ENCODE measurements around the gene FRMD4A. TPM values are rescaled to one million over a fixed set of nuclear protein-coding genes. Genes with fewer than 3 reads are reported as not detected.
A peak's percentile ranks its signal among the peaks of the same experiment; 100 is the strongest.

FRMD4A gene
- total RNA-seq, 1 experiment from 2014 or later = not detected

DNA sequence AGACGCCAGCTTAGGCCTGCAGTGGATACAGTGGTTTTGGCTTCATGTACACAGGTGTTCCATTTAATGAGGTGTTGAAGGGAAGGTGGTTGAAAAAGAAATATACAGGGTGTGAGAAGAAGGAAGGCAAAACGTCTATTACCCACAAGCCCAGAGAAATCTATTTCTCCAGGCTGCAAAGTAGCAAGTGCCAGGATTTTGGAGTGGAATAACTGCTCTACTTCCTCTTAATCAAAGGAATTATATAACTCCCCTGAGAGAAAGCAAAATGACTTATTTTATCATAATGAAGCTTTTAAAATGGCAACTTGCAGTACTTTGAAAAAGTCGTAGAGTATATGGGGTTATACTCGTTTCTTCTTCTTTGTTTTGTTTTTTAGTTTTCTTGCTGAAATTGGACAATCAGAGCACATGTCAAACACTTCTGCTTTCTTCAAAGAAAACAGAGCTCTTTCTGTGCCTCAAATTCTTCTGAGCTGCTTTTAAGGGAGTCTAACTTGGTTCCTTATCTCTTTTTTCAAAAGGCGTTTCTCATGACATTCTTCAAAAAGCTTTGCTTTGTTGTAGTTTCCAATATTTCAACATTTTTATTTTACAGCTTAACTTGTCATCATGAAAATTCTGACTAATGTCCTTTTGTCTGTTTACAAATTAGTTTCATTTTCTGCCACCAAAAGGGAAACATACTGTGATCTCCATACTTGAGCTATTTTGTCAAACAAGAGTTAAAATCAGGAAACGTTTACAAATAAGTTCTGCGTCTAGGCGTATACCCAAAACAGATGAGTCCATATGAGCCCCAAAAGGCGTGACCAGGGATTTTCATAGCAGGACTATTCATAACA, 289.7 kb downstream of the FRMD4A start:
- Histone ChIP-seq H3K27me3 (ENCODE audit: low read length) (no peaks in the 10 kb centered on the region), H3K4me1 (ENCODE audit: low read length) (no peaks in the 10 kb centered on the region), H3K9ac (ENCODE audit: low read length) (no peak overlapping the region), H3K27ac (ENCODE audit: low read length) (no peak overlapping the region), H3K79me2 (ENCODE audit: low read length) (no peaks in the 10 kb centered on the region), H3K9me3 (ENCODE audit: low read length) (no peaks in the 10 kb centered on the region), H2AFZ (ENCODE audit: low read length) (no peak overlapping the region), H3K4me2 (ENCODE audit: low read depth, low read length, poor library complexity, severe bottlenecking) (no peak overlapping the region), H4K20me1 (ENCODE audit: insufficient read depth, low read depth, low read length) (no peaks in the 10 kb centered on the region), H3K4me3 (ENCODE audit: low read length) (no peak overlapping the region), H3K36me3 (ENCODE audit: insufficient read depth, low read length) (no peaks in the 10 kb centered on the region), H3K9me2 (replicated peaks; ENCODE audit: insufficient read depth, low read length) (no peaks in the 10 kb centered on the region)
- no peak for DNase-seq

GRCh38 chr10:14039968-14040668, 290.6 kb downstream of the FRMD4A start:
- no peak for DNase-seq
- Histone ChIP-seq H3K27ac (ENCODE audit: low read length) (no peak overlapping the region), H2AFZ (ENCODE audit: low read length) (no peak overlapping the region), H3K4me3 (ENCODE audit: low read length) (no peak overlapping the region), H3K36me3 (ENCODE audit: insufficient read depth, low read length) (no peaks in the 10 kb centered on the region), H3K9me3 (ENCODE audit: low read length) (no peaks in the 10 kb centered on the region), H3K4me2 (ENCODE audit: low read depth, low read length, poor library complexity, severe bottlenecking) (no peak overlapping the region), H4K20me1 (ENCODE audit: insufficient read depth, low read depth, low read length) (no peaks in the 10 kb centered on the region), H3K27me3 (ENCODE audit: low read length) (no peaks in the 10 kb centered on the region), H3K9me2 (replicated peaks; ENCODE audit: insufficient read depth, low read length) (no peaks in the 10 kb centered on the region), H3K9ac (ENCODE audit: low read length) (no peak overlapping the region), H3K79me2 (ENCODE audit: low read length) (no peaks in the 10 kb centered on the region), H3K4me1 (ENCODE audit: low read length) (no peaks in the 10 kb centered on the region)

DNA sequence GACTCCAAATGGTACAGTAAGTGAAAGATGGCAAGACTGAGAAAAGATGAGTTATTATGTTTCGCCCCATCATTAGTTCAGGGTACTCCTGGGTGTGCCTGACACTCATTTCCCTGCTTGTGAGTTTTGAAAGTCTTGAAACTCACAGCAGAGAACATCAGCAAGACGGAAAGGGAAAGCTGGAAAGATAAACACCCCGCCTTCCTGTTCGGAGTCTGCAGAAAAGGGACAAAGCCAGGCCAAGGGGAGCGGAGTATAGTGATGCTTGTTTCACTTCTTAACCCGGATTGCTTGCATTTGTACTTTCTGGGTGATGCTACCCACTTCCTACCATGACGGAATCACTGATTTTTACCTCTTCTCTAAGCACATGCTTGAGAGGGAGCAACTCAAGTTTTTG, 294.5 kb downstream of the FRMD4A start:
- Histone ChIP-seq H3K36me3 (ENCODE audit: insufficient read depth, low read length) (no peaks in the 10 kb centered on the region), H3K4me3 (ENCODE audit: low read length) (no peak overlapping the region), H4K20me1 (ENCODE audit: insufficient read depth, low read depth, low read length) (no peaks in the 10 kb centered on the region), H3K27me3 (ENCODE audit: low read length) (no peaks in the 10 kb centered on the region), H3K4me1 (ENCODE audit: low read length) (no peaks in the 10 kb centered on the region), H3K4me2 (ENCODE audit: low read depth, low read length, poor library complexity, severe bottlenecking) (no peak overlapping the region), H3K9me3 (ENCODE audit: low read length) (no peaks in the 10 kb centered on the region), H3K27ac (ENCODE audit: low read length) (no peak overlapping the region), H3K9me2 (replicated peaks; ENCODE audit: insufficient read depth, low read length) (no peaks in the 10 kb centered on the region), H2AFZ (ENCODE audit: low read length) (no peak overlapping the region), H3K9ac (ENCODE audit: low read length) (no peak overlapping the region), H3K79me2 (ENCODE audit: low read length) (no peaks in the 10 kb centered on the region)
- DNase-seq = no peak

DNA sequence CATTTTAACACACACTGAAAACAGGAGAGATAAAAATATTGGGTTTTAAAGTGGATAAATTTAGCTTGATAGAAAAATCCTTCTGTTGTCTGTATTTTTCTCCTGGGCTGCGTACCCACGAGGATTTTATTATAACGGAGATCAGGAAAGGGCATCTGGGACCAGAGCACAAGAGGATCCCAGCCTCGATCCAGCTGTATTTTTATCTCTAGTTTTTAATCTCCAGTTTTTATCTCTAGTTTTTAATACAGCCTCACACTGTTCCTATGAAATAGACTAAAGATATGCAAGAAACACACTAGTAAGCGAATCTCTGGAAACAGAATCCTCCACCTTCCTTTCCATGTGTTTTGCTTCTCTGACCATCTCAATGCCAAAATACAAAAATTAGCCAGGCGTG, 295.2 kb downstream of the FRMD4A start:
- H3K4me1 ChIP-seq (ENCODE audit: low read length) = no peaks in the 10 kb centered on the region
- H3K9me2 ChIP-seq (replicated peaks; ENCODE audit: insufficient read depth, low read length) = no peaks in the 10 kb centered on the region
- no peaks in the 10 kb centered on the region for H3K79me2 ChIP-seq (ENCODE audit: low read length)
- H3K4me3 ChIP-seq (ENCODE audit: low read length) = no peak overlapping the region
- no peak for DNase-seq
- no peaks in the 10 kb centered on the region for H3K9me3 ChIP-seq (ENCODE audit: low read length)
- no peaks in the 10 kb centered on the region for H3K27me3 ChIP-seq (ENCODE audit: low read length)
- H4K20me1 ChIP-seq (ENCODE audit: insufficient read depth, low read depth, low read length) = no peaks in the 10 kb centered on the region
- no peak overlapping the region for H3K27ac ChIP-seq (ENCODE audit: low read length)
- H2AFZ ChIP-seq (ENCODE audit: low read length) = no peak overlapping the region
- H3K9ac ChIP-seq (ENCODE audit: low read length) = no peak overlapping the region
- no peak overlapping the region for H3K4me2 ChIP-seq (ENCODE audit: low read depth, low read length, poor library complexity, severe bottlenecking)
- no peaks in the 10 kb centered on the region for H3K36me3 ChIP-seq (ENCODE audit: insufficient read depth, low read length)

DNA sequence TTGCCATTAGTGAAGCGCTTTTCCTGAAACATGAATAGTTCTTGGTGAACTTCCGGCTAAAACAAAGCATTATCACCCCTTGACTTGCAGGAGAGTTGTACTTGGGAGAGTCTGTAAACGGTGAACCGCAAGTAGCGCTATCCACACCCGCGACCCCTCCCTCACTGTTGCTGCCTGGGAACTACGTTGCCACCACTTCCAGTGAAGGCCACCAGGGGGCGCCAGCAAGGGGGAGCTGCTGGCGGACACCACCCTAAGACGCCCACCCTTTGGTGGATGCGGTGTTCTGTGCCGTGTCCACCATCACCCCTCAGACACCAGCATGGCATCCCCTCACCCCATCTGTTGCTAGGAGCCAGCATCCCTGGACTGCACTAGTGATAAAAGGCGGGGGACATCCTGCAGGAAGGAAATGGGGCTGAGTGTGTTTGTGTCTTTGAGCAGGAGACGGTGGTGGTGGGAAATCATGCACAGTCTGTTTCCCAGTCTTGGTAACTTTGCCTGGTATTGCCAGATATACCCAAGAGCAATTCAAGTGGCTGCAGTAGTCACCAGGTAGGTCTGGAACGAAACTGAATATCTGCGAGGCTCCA, 298.2 kb downstream of the FRMD4A start:
- no peak overlapping the region for H2AFZ ChIP-seq (ENCODE audit: low read length)
- H3K4me3 ChIP-seq (ENCODE audit: low read length) = no peak overlapping the region
- H3K4me2 ChIP-seq (ENCODE audit: low read depth, low read length, poor library complexity, severe bottlenecking) = no peak overlapping the region
- no peak overlapping the region for H3K9ac ChIP-seq (ENCODE audit: low read length)
- H4K20me1 ChIP-seq (ENCODE audit: insufficient read depth, low read depth, low read length) = no peaks in the 10 kb centered on the region
- no peaks in the 10 kb centered on the region for H3K4me1 ChIP-seq (ENCODE audit: low read length)
- DNase-seq = peak; percentile 67
- H3K9me3 ChIP-seq (ENCODE audit: low read length) = no peaks in the 10 kb centered on the region
- H3K27ac ChIP-seq (ENCODE audit: low read length) = no peak overlapping the region
- H3K27me3 ChIP-seq (ENCODE audit: low read length) = no peaks in the 10 kb centered on the region
- no peaks in the 10 kb centered on the region for H3K36me3 ChIP-seq (ENCODE audit: insufficient read depth, low read length)
- no peaks in the 10 kb centered on the region for H3K9me2 ChIP-seq (replicated peaks; ENCODE audit: insufficient read depth, low read length)
- H3K79me2 ChIP-seq (ENCODE audit: low read length) = no peaks in the 10 kb centered on the region

- H3K4me3 ChIP-seq (ENCODE audit: low read length) = no peak overlapping the region
- no peaks in the 10 kb centered on the region for H3K27me3 ChIP-seq (ENCODE audit: low read length)
- H3K4me1 ChIP-seq (ENCODE audit: low read length) = no peaks in the 10 kb centered on the region
- no peaks in the 10 kb centered on the region for H4K20me1 ChIP-seq (ENCODE audit: insufficient read depth, low read depth, low read length)
- no peak overlapping the region for H3K9ac ChIP-seq (ENCODE audit: low read length)
- no peaks in the 10 kb centered on the region for H3K36me3 ChIP-seq (ENCODE audit: insufficient read depth, low read length)
- no peaks in the 10 kb centered on the region for H3K79me2 ChIP-seq (ENCODE audit: low read length)
- H3K27ac ChIP-seq (ENCODE audit: low read length) = no peak overlapping the region
- no peaks in the 10 kb centered on the region for H3K9me2 ChIP-seq (replicated peaks; ENCODE audit: insufficient read depth, low read length)
- no peaks in the 10 kb centered on the region for H3K9me3 ChIP-seq (ENCODE audit: low read length)
- H3K4me2 ChIP-seq (ENCODE audit: low read depth, low read length, poor library complexity, severe bottlenecking) = no peak overlapping the region
- DNase-seq = no peak
- no peak overlapping the region for H2AFZ ChIP-seq (ENCODE audit: low read length)
These were observed 304.4 kb downstream of the FRMD4A start for GRCh38 chr10:14026325-14026724.

- DNase-seq = no peak
- Histone ChIP-seq H3K79me2 (ENCODE audit: low read length) (no peaks in the 10 kb centered on the region), H3K9me3 (ENCODE audit: low read length) (no peaks in the 10 kb centered on the region), H2AFZ (ENCODE audit: low read length) (no peak overlapping the region), H3K4me2 (ENCODE audit: low read depth, low read length, poor library complexity, severe bottlenecking) (no peak overlapping the region), H3K4me1 (ENCODE audit: low read length) (no peaks in the 10 kb centered on the region), H4K20me1 (ENCODE audit: insufficient read depth, low read depth, low read length) (no peaks in the 10 kb centered on the region), H3K27me3 (ENCODE audit: low read length) (no peaks in the 10 kb centered on the region), H3K9ac (ENCODE audit: low read length) (no peak overlapping the region), H3K9me2 (replicated peaks; ENCODE audit: insufficient read depth, low read length) (no peaks in the 10 kb centered on the region), H3K4me3 (ENCODE audit: low read length) (no peak overlapping the region), H3K36me3 (ENCODE audit: insufficient read depth, low read length) (no peaks in the 10 kb centered on the region), H3K27ac (ENCODE audit: low read length) (no peak overlapping the region)
These were observed 305.2 kb downstream of the FRMD4A start for GRCh38 chr10:14025283-14026189.

Data from Karpas-422 (cell line).